Renal cortical epithelial cell (primary cell): ENCODE results near the gene CANT1. TPM values are rescaled to one million over a fixed set of nuclear protein-coding genes. Genes with fewer than 3 reads are reported as not detected.
A peak's percentile ranks its signal among the peaks of the same experiment; 100 is the strongest.

Experiments
- DNase-seq: peaks from one replicate; pipeline ENCODE4 v3.0.0-alpha.2; 2011; ENCODE audit warnings: low read depth
- total RNA-seq: library from RNA; depleted of rRNA; stranded (reverse); fragments of >200 nt; gene quantifications from 2 replicates; pipeline ENCODE4 v1.2.3, GENCODE V29; 2014

CANT1 gene
- total RNA-seq, 1 donor from 2014 or later = 84.5 TPM

DNA sequence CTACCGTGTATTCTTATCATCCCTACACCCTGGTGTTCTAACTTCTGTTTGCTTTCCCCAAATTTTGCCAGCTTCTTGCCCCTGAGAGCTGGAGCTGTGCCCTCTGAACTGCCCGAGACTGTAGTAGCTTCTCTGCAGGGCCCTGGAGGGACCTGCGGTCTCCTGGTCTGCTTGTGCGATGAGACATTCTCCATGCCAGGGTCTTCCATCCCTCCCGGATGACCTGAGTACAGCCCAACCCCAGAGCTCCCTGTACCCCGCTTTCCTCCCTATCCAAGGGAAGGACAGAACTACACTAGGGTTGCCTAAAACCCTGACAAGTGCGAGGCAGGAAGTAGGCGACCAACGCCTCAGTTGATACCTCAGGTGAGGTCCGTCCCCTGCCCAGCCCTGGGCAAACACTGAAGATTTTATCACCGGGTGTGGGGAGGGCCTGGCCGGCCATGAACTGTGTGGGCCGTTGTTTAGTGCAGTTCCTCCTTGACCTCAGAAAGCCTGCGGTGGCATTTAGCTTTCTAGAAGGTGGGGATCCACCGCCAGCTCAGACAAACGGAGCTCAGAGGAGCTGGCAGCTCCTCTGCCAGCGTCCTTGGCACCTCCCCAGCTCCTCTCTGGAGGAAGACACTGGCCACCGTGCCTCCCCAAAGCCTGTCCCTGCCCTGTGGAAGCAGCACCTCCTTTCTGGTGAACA, 13.7 kb downstream of the CANT1 start:
- DNase-seq = no peak

DNA sequence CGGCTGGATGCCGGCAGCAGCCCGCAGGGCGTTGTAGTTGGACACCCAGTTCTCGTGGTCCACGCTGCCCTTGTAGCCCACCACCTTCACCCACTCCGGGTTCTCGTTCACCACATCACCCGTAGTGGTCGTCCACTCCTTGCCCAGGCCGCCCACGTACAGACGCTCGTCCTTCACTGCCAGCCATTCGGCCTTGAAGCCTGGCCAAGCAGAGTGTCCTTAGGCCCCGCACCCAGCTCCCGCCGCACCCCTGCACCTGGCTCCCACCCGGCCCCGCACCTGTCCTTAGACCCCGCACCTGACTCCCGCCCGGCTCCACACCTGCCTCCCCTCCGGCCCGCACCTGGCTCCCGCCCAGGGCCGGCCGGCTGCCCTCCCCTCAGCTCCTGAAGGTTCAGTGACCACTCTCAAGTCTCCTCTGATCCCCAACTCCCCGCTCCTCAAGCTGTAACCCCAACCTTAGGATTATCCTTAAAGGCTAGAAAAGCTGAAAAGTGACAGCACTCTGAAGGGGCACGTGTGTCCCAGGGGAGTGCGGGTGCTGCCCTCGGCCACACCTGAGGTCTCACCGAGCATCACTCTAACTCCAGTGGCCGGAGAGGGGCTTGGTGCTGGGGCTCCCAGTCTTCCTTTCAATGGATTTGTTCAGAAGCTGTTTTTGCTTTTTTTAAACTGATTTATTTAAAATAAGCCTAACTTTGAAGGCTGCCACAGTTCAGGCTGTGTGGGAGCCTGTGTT, 14.4 kb downstream of the CANT1 start:
- DNase-seq = no peak

DNA sequence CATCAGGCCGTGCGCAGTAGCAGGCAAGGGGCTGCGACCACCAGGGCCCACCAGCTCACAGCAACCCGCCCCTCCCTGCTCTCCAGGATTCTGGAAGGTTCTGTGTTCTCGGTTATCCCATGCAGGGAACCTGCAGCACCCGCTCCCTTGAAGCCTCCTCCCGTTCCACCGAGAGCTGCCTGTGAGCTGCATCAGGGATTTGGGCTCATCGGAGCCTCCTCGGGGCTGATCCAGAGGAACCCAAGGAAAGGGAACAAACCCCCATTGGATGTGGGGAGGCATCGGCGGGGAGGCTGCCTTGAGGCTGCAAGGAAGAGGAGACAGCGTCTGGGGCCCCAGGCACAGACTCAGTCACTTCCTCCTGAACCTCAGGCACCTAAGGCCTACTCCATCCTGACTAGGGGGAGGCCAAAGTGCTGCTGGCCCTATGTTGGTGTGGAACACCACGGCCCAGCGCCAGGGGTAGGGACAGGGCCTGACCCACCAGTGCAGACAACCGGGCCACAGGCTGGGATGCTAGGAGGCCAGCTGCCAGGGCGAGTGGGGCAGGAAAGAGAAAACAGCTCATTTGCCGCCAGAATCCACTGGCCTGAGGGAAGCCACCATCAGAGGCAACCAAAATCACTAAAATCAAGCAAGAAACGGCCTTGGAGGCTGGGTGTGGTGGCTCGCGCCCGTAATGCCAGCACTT, 15.4 kb downstream of the CANT1 start:
- DNase-seq = no peak

DNA sequence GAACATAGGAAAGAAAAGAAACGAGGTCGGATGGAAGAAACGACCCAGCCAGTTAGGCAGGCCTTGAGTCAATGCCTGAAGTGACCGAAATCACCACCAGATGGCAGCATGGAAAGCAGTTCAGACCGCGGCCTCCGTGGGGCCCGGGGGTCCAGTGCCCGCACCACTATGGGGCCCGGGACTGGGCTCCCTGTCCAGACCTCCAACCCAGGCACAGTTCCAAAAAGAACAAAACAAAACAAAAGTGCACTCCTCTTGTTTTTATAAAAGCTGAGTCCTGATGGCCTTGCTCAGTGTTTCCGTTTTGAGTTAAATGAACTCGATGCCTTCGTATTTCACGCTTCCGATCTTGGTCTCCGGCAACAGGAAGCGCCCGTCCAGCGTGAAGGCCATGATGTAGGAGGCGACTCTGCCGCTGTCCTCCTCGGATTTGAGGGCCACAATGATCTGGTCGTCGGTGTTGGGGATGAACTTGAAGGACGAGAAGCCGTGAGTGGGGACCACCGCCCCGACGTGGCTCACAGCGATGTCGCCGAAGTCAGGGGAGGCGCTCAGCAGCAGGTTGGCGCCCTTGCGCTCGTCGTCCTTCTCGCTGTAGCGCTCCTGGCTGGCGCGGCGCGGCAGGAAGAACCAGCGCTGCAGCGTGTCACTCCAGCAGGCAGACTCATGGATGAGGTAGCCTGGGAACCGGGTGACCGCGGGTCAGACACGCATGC, 16.2 kb downstream of the CANT1 start:
- peak; percentile 26 for DNase-seq

DNA sequence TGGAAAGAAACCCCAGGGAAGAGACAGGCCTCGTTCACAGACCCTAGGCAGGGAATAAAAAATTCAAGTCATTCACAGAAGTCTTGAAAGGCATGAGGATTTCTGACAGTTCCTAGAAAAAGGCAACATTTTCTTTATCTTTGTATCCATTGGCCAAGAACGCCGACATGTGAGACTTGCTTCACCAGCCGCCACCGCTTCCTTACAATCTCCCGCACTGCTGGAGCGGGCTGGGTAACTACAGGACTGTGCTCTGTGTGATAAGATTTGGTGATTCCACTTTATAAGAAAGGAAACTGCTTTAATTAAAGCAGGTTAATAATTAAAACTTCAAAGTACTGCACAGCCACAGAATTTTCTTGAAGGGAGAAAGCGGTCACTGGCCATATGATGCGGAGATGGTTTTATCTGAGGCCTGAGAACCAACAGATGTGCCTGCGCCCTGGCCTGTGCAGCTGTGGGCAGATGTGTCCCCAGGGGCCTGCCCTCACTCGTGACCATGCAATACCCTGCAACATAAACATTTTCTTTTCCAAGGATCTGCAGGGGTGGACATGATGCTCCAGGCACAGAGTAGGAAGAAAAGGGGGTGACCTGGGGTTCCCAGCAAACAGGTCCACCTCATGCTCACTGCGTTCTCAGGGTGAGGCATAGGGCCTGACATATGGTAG, 16.9 kb downstream of the CANT1 start:
- no peak for DNase-seq

DNA sequence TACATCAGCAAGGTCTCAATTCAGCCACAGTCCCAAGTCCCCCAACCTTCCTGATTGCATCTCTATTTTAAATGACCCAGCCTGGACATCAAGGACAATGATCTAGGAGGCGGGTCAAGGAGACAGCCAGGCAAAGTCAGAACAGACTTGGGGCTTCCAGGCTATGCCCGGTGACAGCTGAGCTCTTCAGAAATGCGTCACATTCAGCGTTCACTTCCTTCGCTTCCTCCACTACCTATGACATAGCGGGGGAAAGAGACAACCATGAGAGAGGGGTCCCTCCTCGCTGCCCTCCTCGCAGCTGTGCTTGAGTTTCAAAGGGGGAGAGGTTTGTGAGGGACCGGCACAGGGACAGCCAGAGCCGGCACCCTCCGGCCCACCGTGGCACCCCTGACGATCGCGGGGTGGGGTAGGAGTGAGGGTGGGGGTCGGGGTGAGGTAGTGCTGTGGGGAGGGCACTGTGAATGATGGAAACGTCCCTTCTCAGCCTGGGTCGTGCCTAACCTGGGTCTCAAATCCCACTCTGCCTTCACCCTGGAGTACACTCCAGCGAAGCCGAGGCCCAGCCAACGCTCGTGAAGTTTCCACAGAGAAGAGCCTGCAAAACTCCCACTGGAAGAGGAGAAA, 17.5 kb downstream of the CANT1 start:
- DNase-seq = no peak

DNA sequence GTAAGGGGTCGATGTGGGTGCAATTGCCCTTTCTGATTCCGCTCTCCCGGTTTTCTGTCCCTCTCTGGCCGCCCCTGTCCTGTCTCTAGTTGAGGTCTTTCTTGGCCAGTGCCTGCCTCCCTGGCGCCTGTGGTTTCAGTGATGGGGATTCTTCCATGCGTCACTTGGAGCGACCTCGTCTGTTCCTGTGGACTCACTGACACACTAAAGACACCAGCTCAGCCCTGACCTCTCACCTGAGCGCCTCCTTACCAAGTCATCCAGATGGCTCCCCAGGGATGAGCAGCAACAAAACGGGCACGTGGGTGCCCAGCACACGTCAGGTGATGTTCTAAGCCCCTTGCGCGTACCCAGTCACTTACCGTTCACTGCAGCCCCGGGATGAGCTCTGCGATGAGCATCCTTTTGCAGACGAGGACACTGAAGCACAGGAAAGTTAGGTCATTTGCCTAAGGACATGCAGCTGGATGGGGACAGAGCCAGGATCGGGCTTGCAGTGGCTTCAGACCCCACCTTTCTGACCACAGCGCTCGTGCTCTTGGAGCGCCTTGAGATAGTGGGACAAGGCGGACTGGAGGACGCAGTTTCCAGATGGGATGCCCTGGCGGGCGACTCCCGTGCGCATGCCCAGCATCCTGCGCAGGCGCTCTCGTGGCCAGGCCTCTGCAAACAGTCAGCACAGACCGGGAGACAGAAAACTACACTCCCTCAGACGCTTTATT, 18.4 kb downstream of the CANT1 start:
- DNase-seq = no peak

DNA sequence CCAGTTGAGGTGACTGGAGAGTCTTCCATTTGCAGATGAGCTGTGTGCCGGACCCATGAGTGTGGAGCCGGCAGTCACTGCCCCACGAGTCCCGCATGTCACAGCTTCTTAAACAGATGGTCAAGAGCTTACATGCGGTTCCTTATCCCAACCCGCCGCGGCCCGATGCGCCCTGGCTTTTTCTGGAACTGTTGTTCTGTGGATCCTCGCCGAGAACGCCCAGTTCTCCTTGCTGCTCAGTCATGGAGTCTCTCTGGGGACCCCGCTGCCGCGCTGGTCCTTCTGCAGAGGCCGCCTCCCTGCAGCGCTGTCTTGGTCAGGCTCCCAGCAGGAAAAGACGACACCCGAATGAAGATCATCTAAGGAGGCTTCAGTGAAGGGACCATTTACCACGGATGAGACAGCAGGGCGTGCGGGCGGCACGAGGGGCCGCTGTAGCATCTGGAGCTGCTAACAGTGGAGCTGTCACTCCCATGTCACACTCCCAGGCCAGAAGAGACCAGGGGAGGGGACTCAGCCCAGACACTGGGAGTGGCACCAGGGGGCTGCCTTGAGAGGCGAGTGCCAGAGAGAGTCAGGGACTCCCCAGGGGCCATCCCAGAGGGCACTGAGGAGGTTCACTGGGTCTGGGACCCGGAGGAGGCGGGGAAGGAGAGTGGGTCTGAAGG, 19.1 kb downstream of the CANT1 start:
- no peak for DNase-seq

DNA sequence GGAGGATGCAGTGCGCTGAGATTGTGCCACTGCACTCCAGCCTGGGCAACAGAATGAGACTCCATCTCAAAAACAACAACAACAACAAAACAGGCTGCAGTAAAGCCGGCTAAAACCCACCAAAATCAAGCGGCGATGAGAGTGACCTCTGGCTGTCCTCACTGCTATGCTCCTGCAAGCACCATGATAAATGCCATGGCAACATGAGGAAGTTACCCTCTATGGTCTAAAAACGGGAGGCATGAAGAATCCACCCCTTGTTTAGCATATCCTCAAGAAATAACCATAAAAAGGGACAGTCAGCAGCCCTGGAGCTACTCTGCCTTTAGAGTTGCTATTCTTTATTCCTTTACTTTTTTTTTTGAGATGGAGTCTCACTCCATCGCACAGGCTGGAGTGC, 21.4 kb downstream of the CANT1 start:
- DNase-seq = no peak

DNA sequence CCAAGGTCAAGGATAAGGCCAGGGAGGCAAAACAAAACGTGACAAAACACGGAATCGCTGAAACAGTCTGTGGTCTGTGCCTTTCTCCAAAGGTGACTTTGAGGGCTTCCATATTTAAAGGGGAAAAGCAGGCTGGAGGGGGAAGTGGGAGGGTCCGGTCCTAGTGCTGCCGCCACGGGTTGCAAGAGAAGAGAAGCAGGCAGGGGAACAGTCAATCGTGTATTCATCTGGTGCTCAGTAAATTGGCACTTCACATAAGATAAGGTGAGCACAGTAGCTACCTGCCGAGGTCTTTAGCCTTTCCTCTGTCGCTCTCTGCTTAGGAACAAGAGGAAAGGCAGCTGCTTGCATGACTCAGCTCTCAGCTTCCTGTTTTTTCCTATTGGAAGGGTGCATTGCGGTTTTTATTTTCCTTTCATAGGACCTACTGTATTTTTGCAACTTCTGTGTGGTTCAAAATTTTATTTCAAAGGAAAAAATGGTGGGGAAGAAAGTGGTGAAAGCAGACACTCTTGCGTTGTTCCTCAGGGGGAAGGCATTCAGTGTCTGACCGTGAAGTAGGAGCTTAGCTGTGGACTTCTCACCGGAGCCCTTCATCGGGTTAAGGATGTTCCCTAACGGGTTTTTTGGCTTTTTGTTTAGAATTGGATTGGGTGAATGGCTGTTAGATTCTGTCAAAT, 22.8 kb downstream of the CANT1 start:
- DNase-seq = peak; percentile 67

DNA sequence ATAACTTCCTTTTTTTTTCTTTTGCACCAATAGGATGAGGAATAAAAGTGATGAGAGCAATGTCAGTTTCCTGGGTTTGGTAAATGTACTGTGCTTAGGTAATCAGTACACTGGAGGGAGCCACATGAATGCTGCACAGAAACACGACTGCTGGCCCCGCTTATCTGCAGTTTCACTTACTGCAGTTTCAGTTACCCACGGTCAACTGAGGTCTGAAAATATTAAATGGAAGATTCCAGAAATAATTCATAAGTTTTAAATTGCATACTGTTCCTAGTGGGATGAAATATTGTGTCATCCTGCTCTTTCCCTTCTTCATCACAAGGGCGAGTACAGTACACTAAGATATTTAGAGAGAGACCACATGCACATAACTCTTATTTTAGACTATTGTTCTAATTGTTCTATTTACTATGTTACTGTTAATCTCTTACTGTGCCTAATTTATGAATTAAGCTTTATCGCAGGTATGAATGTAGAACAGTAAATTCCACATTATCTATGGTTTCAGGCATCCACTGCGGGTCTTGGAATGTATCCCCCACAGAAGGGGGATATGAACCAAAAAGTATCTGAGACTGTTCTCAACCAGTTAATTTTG, 23.4 kb downstream of the CANT1 start:
- DNase-seq = peak; percentile 27

DNA sequence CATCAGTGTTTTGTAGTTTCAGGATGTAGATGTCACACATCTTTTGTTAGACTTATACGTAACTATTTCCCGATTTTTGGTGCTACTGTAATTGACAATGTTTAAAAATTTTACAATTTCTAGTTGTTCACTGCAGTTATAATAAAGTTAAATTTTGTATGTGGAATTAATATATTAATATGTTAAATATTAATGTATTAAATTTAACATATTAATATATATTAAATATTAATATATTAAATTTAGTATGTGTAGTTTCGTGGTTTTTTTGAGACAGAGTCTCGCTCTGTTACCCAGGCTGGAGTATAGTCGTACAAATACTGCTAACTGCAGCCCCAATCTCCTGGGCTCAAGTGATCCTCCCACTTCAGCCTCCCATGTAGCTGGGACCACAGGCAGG, 24.2 kb downstream of the CANT1 start:
- no peak for DNase-seq

DNA sequence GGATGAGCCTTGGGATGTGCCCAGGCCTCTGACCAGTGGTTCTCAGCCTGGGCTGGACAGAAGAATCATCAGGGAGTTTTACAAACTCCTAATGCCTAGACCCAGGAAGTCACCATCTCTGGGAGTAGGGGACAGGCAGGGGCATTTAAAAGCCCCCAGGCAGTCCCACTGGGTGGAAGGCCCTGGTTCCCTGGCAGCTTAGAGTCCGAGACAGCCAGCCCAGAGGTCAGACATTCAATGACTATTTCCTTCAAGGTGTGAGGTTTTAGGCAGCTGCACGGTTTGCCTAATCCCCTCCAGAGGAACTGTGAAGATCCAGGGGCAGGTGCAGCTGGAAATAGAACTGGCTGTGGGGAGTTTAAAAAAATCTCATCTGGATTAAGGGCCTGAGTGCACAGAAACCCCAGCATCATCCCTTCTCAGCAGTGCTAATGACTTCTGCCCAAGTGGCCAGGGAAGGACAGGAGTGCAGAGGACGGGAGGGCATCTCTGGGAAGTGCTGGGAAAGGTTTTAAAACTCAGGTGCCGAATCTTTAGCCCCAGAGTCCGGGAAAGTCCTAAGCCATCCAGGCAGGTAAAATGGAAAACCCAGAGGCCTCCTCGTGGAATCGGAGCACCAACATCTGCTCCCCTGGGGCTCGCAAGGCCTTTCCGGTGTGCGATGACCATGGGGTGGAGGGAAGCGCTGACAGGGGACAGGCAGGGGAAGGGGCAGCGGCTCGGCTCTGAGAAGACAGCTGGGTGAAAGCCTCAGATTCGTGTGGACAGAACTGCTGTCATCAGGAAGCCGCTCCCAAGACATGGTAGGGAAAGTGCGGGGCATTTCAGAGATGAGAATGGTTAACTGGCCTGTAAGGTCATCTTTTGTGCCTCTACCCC, 28.3 kb downstream of the CANT1 start:
- no peak for DNase-seq

DNA sequence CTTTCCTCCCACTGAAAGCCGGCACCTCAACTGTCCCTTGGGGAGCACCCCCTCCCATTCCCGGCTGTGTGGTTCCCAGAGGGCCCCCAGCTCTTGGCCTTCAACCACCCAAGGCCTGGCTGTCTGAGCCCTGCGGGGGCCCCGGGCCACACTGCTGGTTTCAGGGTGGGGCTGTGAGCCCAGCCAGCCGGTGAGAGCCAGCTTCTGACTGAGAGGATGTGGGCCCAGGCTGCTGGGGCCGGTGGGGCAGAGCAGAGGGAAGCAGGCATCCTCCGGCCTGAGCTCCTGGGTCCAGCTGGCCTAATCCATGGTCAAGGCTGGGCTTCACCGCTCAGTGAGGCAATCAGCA, 29.0 kb downstream of the CANT1 start:
- DNase-seq = no peak

DNA sequence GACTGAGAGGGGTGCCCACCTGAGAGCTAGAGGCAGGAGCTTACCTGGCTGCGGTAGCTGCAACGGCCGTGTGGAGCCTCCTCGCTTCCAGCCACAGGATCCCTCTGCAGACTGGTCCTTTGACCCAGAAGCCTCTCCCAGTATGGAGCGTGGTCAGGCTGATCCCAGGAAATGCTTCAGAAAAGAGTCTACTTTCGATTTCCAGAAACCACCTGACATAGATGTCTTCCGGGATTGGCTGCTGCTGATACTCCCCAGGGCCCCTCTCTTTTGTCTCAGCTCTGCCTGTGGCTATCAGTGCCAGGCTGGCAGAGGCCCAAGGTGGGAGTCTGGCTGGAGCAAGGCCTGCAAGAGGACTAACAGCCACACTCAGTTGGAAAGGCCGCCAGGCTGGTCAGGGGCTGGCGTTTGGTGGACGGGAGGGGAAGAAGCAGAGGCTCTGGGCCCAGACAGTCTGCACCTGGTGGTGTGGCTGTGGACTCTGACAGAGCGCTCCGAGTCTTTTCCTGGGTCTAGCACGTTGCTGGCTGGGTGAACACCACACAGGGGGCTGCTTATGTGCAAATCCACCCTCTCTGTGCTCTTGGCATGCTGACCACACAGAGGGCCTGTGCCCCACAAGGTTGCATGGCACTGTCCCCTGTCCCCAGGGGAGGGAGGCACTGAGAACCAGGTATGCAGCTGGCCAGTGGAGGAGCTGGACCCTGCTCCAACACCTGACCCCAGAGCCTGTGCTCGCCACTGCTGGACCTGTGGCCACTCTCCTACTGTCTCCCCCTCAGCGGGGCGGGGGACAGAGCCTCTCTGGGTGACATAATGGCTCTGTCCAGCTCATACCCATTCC, 29.6 kb downstream of the CANT1 start, which contains the start of gene LGALS3BP:
Gene LGALS3BP (minus strand): TSS at position 144 of the 844 bp plus-strand sequence. CDS start 2,732 bp downstream, outside the sequence.
- peak; percentile 79 for DNase-seq

DNA sequence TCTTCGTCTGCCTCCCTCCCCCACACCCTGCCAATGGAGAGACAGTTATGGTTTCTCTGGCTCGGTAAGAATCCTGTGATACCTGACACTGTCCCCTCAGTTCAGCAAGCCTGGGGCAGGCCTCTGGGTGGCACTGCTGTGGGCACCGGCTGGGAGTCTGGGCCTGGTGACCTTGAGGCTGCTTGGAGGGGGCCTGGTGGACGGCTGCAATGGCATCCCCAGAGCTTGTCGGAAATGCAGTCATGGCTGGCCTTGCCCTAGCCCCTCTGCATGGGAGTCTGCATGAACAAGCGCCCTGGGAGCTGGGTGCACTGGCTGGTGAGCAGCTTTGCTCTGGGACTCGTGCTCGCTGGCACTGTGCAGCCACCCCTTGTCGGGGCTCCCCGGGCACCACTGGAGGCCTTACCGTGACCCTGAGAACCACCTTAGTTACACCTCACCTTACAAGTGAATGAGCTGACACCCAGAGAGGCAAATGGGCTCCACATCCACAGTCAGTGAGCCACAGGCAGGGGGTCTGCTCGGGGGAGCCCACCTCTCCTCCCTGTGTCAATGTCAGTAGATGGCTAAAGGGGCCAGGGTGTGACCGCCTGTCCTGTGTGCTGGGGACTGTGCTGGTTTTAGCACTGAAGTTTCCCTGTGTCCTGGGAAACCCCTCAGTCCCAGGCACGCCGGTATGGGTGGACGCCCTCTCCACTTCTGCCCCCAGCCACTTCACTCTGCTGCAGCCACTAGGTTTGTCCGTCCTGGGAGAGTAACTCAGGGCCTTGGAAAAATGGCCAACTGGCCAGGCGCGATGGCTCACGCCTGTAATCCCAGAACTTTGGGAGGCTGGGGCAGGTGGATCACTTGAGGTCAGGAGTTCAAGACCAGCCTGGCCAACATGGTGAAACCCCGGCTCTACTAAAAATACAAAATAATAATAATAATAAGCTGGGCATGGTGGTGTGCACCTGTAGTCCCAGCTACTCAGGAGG, 31.3 kb downstream of the CANT1 start:
- DNase-seq = no peak
